T-helper 1 cell (primary cell): Measurements from ENCODE around the gene EPHA2.

Source experiments
- DNase-seq, 5 donors: peaks; one replicate each; pipeline ENCODE4 v3.0.0-alpha.2; 2012 to 2020

Gene EPHA2

GRCh38 chr1:16149146-16149545, 6.7 kb downstream of the EPHA2 start:
- no peak for DNase-seq

- no peak for DNase-seq
These were observed 7.4 kb downstream of the EPHA2 start for GRCh38 chr1:16148329-16149092.

GRCh38 chr1:16147156-16147926, 8.5 kb downstream of the EPHA2 start:
- DNase-seq, result no peak

GRCh38 chr1:16146279-16147155, 9.4 kb downstream of the EPHA2 start:
- no peak for DNase-seq

GRCh38 chr1:16145662-16146278, 10.1 kb downstream of the EPHA2 start:
- no peak for DNase-seq

- no peak for DNase-seq
These were observed 10.7 kb downstream of the EPHA2 start for GRCh38 chr1:16145030-16145661.

GRCh38 chr1:16144325-16145029, 11.4 kb downstream of the EPHA2 start:
- DNase-seq, result no peak

GRCh38 chr1:16143566-16144324, 12.1 kb downstream of the EPHA2 start:
- DNase-seq, result no peak

- no peak for DNase-seq
These were observed 12.8 kb downstream of the EPHA2 start for GRCh38 chr1:16143005-16143565.

GRCh38 chr1:16142383-16142995, 13.4 kb downstream of the EPHA2 start:
- no peak for DNase-seq

- no peak for DNase-seq
These were observed 14.1 kb downstream of the EPHA2 start for GRCh38 chr1:16141573-16142336.

GRCh38 chr1:16140068-16140596, 15.7 kb downstream of the EPHA2 start:
- DNase-seq, result no peak

GRCh38 chr1:16139473-16139962, 16.4 kb downstream of the EPHA2 start:
- no peak for DNase-seq

- no peak for DNase-seq
These were observed 17.1 kb downstream of the EPHA2 start for GRCh38 chr1:16138772-16139221.

GRCh38 chr1:16137890-16138467, 17.9 kb downstream of the EPHA2 start:
- no peak for DNase-seq

GRCh38 chr1:16135501-16135900, 20.4 kb downstream of the EPHA2 start:
- DNase-seq, result no peak

- no peak for DNase-seq
These were observed 21.0 kb downstream of the EPHA2 start for GRCh38 chr1:16134906-16135305.
